H1 (cell line): Measurements from ENCODE around the gene PSD2.

Source experiments
- BACH1 ChIP-seq: IDR thresholded peaks from 2 replicates; pipeline ENCODE4 v1.6.1; 2012; ENCODE audit warnings: low read length, improper control_type of control experiment
- CTCF ChIP-seq, 3 experiments: IDR thresholded peaks; 1 replicate in 2 of 3; 2 replicates in 1 of 3; pipeline versions ENCODE4 v1.5.1 to v1.6.1; 2011; ENCODE audit warnings: low read length in 3 of 3, mild to moderate bottlenecking in 3 of 3, inconsistent platforms in 2 of 3, low read depth in 1 of 3, moderate library complexity in 1 of 3; ENCODE audit not compliant: insufficient read depth in 1 of 3; ENCODE audit errors: control extremely low read depth in 1 of 3
- FOSL1 ChIP-seq: IDR thresholded peaks from 2 replicates; pipeline ENCODE4 v1.6.1; 2011; ENCODE audit warnings: mild to moderate bottlenecking, low read depth, low read length, moderate library complexity; ENCODE audit not compliant: insufficient read depth
- POLR2AphosphoS5 ChIP-seq: IDR thresholded peaks from 2 replicates; pipeline ENCODE4 v1.6.1; 2011; ENCODE audit warnings: low read depth, low read length
- RAD21 ChIP-seq, 2 experiments: IDR thresholded peaks in 1 of 2; conservative IDR thresholded peaks in 1 of 2; 2 replicates each; pipeline ENCODE4 v1.6.1; 2011; ENCODE audit warnings: low read depth in 2 of 2, low read length in 2 of 2, improper control_type of control experiment in 1 of 2, inconsistent platforms in 1 of 2, mild to moderate bottlenecking in 1 of 2, moderate library complexity in 1 of 2
- RNF2 ChIP-seq: fragments of 200-900, 300-1000 bp; sonication (generic); IDR thresholded peaks from 2 replicates; pipeline ENCODE4 v1.7.1; 2016; ENCODE audit warnings: borderline replicate concordance, low read depth, mild to moderate bottlenecking, antibody characterized with exemption, low read length; ENCODE audit not compliant: poor library complexity, severe bottlenecking; ENCODE audit errors: missing control alignments
- TEAD4 ChIP-seq: IDR thresholded peaks from 2 replicates; pipeline ENCODE4 v1.6.1; 2012; ENCODE audit warnings: low read depth, low read length, inconsistent platforms, mixed read lengths
- USF2 ChIP-seq: IDR thresholded peaks from 2 replicates; pipeline ENCODE4 v1.6.1; 2011; ENCODE audit warnings: low read length, improper control_type of control experiment

DNA sequence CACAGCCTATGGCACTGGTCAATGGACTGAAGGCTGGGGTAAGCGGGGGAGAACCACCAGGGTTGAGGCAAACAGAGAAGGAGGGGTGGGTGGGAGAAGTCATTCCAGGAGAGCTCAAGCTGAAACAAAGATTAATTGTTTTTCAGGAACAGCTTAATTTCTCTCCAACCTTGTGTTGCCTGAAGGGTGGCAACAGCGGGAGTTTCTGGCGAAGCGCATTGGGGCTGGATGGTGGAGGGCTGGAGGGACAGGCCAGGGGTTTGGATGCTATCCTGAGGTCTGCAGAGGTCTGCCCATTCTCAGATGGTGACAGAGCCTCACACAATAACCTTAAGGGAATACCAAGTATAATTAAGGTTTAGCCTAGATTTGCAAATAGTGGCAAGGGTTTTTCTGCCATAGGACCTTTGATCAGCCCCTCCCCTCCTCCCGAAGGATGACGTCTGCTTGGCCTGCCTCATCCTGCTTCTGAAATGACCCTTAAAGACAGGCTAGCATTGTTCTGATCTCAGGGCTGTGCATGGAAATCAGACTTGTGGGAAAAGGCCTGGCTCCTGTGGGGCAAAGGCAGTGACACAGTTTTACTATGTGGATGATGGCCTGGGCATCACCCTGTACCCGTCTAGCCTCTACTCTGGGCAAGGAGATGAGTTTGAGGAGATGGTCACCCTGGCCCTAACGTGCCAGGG, 32.7 kb downstream of the PSD2 start:
- no peak for TF ChIP-seq RNF2
- no peak for TF ChIP-seq CTCF (IDR thresholded peaks at IDR 0.05; ENCODE audit: control extremely low read depth in 1 of 3, insufficient read depth in 1 of 3, low read depth in 1 of 3, low read length in 3 of 3)
- TF ChIP-seq USF2 = no peak
- TF ChIP-seq RAD21 (IDR thresholded peaks at IDR 0.05 in 1 of 2, conservative IDR thresholded peaks at IDR 0.05 in 1 of 2; ENCODE audit: low read depth in 2 of 2, low read length in 2 of 2) = no peak
- no peak for TF ChIP-seq TEAD4
- no peak for TF ChIP-seq POLR2AphosphoS5
- no peak for TF ChIP-seq BACH1
- TF ChIP-seq FOSL1 = no peak
